IPS-11a (cell line): Measurements from ENCODE around the gene RGSL1.
"Not testable (repeated sequence)": the region's sequence is repeated elsewhere in the genome, so short reads cannot be mapped to it uniquely, and the experiment has no call there.

ENCODE experiments used
- H3K4me3 ChIP-seq: one replicate; pipeline ENCODE4 v1.5.1; 2013; ENCODE audit warnings: low read depth, low read length, control low read depth

Gene RGSL1

GRCh38 chr1:182446033-182446669 lies 3.8 kb upstream of the RGSL1 start:
- H3K4me3 ChIP-seq = no peak overlapping the region

GRCh38 chr1:182447124-182447523 lies 2.8 kb upstream of the RGSL1 start:
- H3K4me3 ChIP-seq = not testable (repeated sequence)

GRCh38 chr1:182447660-182448059 lies 2.3 kb upstream of the RGSL1 start:
- no peak overlapping the region for H3K4me3 ChIP-seq

GRCh38 chr1:182453631-182454030 lies 3.7 kb downstream of the RGSL1 start:
- no peak overlapping the region for H3K4me3 ChIP-seq

- no peak overlapping the region for H3K4me3 ChIP-seq
Measured at GRCh38 chr1:182457844-182458243, 7.9 kb downstream of the RGSL1 start.

- no peak overlapping the region for H3K4me3 ChIP-seq
Measured at GRCh38 chr1:182459949-182460348, 10.0 kb downstream of the RGSL1 start.

GRCh38 chr1:182460550-182460951 lies 10.6 kb downstream of the RGSL1 start:
- no peak overlapping the region for H3K4me3 ChIP-seq

- H3K4me3 ChIP-seq = no peak overlapping the region
Measured at GRCh38 chr1:182473556-182473955, 23.6 kb downstream of the RGSL1 start.

GRCh38 chr1:182476625-182477024 lies 26.7 kb downstream of the RGSL1 start:
- no peak overlapping the region for H3K4me3 ChIP-seq

- H3K4me3 ChIP-seq = no peak overlapping the region
Measured at GRCh38 chr1:182478238-182478637, 28.3 kb downstream of the RGSL1 start.

- H3K4me3 ChIP-seq = no peak overlapping the region
Measured at GRCh38 chr1:182484067-182484466, 34.1 kb downstream of the RGSL1 start.

- no peak overlapping the region for H3K4me3 ChIP-seq
Measured at GRCh38 chr1:182484531-182485257, 34.7 kb downstream of the RGSL1 start.

- no peak overlapping the region for H3K4me3 ChIP-seq
Measured at GRCh38 chr1:182485861-182486260, 35.9 kb downstream of the RGSL1 start.

GRCh38 chr1:182488803-182489202 lies 38.9 kb downstream of the RGSL1 start:
- H3K4me3 ChIP-seq = no peak overlapping the region

- H3K4me3 ChIP-seq = no peak overlapping the region
Measured at GRCh38 chr1:182493063-182493462, 43.1 kb downstream of the RGSL1 start.

- no peak overlapping the region for H3K4me3 ChIP-seq
Measured at GRCh38 chr1:182495002-182495401, 45.1 kb downstream of the RGSL1 start.

GRCh38 chr1:182495693-182496092 lies 45.7 kb downstream of the RGSL1 start:
- no peak overlapping the region for H3K4me3 ChIP-seq

- no peak overlapping the region for H3K4me3 ChIP-seq
Measured at GRCh38 chr1:182507685-182508084, 57.7 kb downstream of the RGSL1 start.

GRCh38 chr1:182515556-182515955 lies 65.6 kb downstream of the RGSL1 start:
- no peak overlapping the region for H3K4me3 ChIP-seq

GRCh38 chr1:182520736-182521135 lies 70.8 kb downstream of the RGSL1 start:
- no peak overlapping the region for H3K4me3 ChIP-seq

- H3K4me3 ChIP-seq = no peak overlapping the region
Measured at GRCh38 chr1:182525342-182525741, 75.4 kb downstream of the RGSL1 start.

GRCh38 chr1:182527680-182528079 lies 77.7 kb downstream of the RGSL1 start:
- H3K4me3 ChIP-seq = no peak overlapping the region

GRCh38 chr1:182528206-182528605 lies 78.3 kb downstream of the RGSL1 start:
- not testable (repeated sequence) for H3K4me3 ChIP-seq
